Upper lobe of left lung (tissue), 4 donors: ENCODE results near the gene WIPI1.

Experiments
- CTCF ChIP-seq, 6 experiments: fragments of 450-650 bp in 4 of 6; fragments of 200-600 bp in 2 of 6; sonication (generic) in 2 of 6; IDR thresholded peaks; one replicate each; pipeline ENCODE4 v1.5.1; 2016 to 2019; ENCODE audit warnings: antibody characterized with exemption in 6 of 6
- EP300 ChIP-seq, 4 donors: sonication (generic); formaldehyde crosslinking; IDR thresholded peaks; one replicate each; pipeline ENCODE4 v1.5.1; 2017; ENCODE audit warnings: antibody characterized with exemption in 4 of 4, control low read depth in 2 of 4
- POLR2A ChIP-seq, 4 donors: fragments of 450-650 bp; IDR thresholded peaks; one replicate each; pipeline ENCODE4 v1.5.1; 2016 to 2017; ENCODE audit warnings: antibody characterized with exemption in 4 of 4, mild to moderate bottlenecking in 2 of 4
- POLR2AphosphoS5 ChIP-seq, 2 donors: sonication (generic); formaldehyde crosslinking; IDR thresholded peaks; one replicate each; pipeline ENCODE4 v1.5.1; 2017; ENCODE audit warnings: antibody characterized with exemption in 2 of 2

- TF ChIP-seq CTCF (IDR thresholded peaks at IDR 0.05): no peak
- TF ChIP-seq POLR2A (IDR thresholded peaks at IDR 0.05): no peak
- no peak for TF ChIP-seq EP300 (IDR thresholded peaks at IDR 0.05)
- no peak for TF ChIP-seq POLR2AphosphoS5 (IDR thresholded peaks at IDR 0.05)
These were observed 25.0 kb downstream of the WIPI1 start for GRCh38 chr17:68432086-68432864.
